HL-60/S4 treated with retinoic acid at 250 ng/mL for 4 days and 3 days (cell line): ENCODE results near the gene ANKRD30A.
"Not testable (repeated sequence)": the region's sequence is repeated elsewhere in the genome, so short reads cannot be mapped to it uniquely, and the experiment has no call there.

Source experiments
- in situ Hi-C: fragments of 300-500 bp; cut with MboI; formaldehyde crosslinking; loops from 2 replicates; pipeline ENCODE4 v1.7.0; 2022; ENCODE audit warnings: low sequenced_read_pairs

The ANKRD30A gene

GRCh38 chr10:37125191-37125732 is at the start of gene ANKRD30A:
TSS of gene ANKRD30A (plus strand) at chr10:37125598. CDS start at chr10:37125788, 190 bp downstream.
- in situ Hi-C loops = no loop called here

- in situ Hi-C loops = not testable (repeated sequence)
These were observed 49.3 kb upstream of the ANKRD30A start for GRCh38 chr10:37076083-37076482.

- in situ Hi-C loops = no loop called here
These were observed 29.4 kb upstream of the ANKRD30A start for GRCh38 chr10:37095792-37096573.

GRCh38 chr10:37101261-37101660 is 24.1 kb upstream of the ANKRD30A start:
- in situ Hi-C loops = no loop called here

GRCh38 chr10:37109000-37109399 is 16.4 kb upstream of the ANKRD30A start:
- in situ Hi-C loops = no loop called here

GRCh38 chr10:37124532-37124931 is 866 bp upstream of the ANKRD30A start:
- in situ Hi-C loops = no loop called here

GRCh38 chr10:37125921-37126320 is 523 bp downstream of the ANKRD30A start:
- in situ Hi-C loops = no loop called here

GRCh38 chr10:37146443-37146842 is 21.0 kb downstream of the ANKRD30A start:
- in situ Hi-C loops = no loop called here

GRCh38 chr10:37162430-37162829 is 37.0 kb downstream of the ANKRD30A start:
- in situ Hi-C loops = not testable (repeated sequence)

GRCh38 chr10:37171945-37172344 is 46.5 kb downstream of the ANKRD30A start:
- in situ Hi-C loops = not testable (repeated sequence)

GRCh38 chr10:37178296-37178695 is 52.9 kb downstream of the ANKRD30A start:
- in situ Hi-C loops = not testable (repeated sequence)

- in situ Hi-C loops = not testable (repeated sequence)
These were observed 57.3 kb downstream of the ANKRD30A start for GRCh38 chr10:37182719-37183118.

GRCh38 chr10:37206132-37206531 is 80.7 kb downstream of the ANKRD30A start:
- in situ Hi-C loops = no loop called here

GRCh38 chr10:37220866-37221265 is 95.5 kb downstream of the ANKRD30A start:
- in situ Hi-C loops = no loop called here

- in situ Hi-C loops = no loop called here
These were observed 96.6 kb downstream of the ANKRD30A start for GRCh38 chr10:37222046-37222445.

- in situ Hi-C loops = no loop called here
These were observed 99.8 kb downstream of the ANKRD30A start for GRCh38 chr10:37225163-37225562.

- in situ Hi-C loops = no loop called here
These were observed 101.1 kb downstream of the ANKRD30A start for GRCh38 chr10:37226524-37226923.

- in situ Hi-C loops = no loop called here
These were observed 109.3 kb downstream of the ANKRD30A start for GRCh38 chr10:37234692-37235091.

- in situ Hi-C loops = no loop called here
These were observed 110.7 kb downstream of the ANKRD30A start for GRCh38 chr10:37236093-37236492.

- in situ Hi-C loops = no loop called here
These were observed 114.8 kb downstream of the ANKRD30A start for GRCh38 chr10:37240223-37240622.

- in situ Hi-C loops = no loop called here
These were observed 121.2 kb downstream of the ANKRD30A start for GRCh38 chr10:37246637-37247036.

GRCh38 chr10:37255837-37256236 is 130.4 kb downstream of the ANKRD30A start:
- in situ Hi-C loops = not testable (repeated sequence)
